ENCODE data around the gene BUB3.

DNA sequence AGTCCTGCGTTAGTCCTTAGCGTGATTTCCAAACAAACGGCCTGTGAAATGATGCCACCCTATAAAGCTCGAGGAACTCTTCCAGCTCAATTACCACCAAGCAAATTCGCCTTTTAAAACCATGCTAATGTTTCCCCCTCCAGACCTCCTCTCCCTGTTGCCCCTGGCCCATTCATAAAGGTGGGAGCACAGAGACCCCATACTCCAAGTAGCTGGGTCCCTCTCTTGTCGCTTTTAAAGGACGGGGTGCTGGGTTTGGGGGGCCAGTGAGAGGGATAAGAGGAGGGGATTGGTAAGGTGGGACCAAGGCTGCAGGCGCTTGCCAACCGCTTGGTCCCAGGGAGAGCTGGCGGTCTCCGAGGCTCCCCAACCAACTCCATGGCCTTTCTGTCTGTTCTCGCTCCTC lies 5.0 kb upstream of the BUB3 start:
- TF ChIP-seq, protein P1, sequence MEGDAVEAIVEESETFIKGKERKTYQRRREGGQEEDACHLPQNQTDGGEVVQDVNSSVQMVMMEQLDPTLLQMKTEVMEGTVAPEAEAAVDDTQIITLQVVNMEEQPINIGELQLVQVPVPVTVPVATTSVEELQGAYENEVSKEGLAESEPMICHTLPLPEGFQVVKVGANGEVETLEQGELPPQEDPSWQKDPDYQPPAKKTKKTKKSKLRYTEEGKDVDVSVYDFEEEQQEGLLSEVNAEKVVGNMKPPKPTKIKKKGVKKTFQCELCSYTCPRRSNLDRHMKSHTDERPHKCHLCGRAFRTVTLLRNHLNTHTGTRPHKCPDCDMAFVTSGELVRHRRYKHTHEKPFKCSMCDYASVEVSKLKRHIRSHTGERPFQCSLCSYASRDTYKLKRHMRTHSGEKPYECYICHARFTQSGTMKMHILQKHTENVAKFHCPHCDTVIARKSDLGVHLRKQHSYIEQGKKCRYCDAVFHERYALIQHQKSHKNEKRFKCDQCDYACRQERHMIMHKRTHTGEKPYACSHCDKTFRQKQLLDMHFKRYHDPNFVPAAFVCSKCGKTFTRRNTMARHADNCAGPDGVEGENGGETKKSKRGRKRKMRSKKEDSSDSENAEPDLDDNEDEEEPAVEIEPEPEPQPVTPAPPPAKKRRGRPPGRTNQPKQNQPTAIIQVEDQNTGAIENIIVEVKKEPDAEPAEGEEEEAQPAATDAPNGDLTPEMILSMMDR (IDR thresholded peaks at IDR 0.05), result no peak
- TF ChIP-seq EP300 (IDR thresholded peaks at IDR 0.05), result no peak

Data from tibial nerve (tissue), 4 donors.